CD4-positive, alpha-beta T cell treated with Interleukin-15 for 4 hours (primary cell): ENCODE data around the gene NUSAP1.
A peak's percentile ranks its signal among the peaks of the same experiment; 100 is the strongest.
"Not testable (repeated sequence)": the region's sequence is repeated elsewhere in the genome, so short reads cannot be mapped to it uniquely, and the experiment has no call there.

Experiments
- DNase-seq: peaks from one replicate; pipeline ENCODE4 v3.0.0-alpha.2; 2020; ENCODE audit warnings: low spot score

The NUSAP1 gene, protein sequence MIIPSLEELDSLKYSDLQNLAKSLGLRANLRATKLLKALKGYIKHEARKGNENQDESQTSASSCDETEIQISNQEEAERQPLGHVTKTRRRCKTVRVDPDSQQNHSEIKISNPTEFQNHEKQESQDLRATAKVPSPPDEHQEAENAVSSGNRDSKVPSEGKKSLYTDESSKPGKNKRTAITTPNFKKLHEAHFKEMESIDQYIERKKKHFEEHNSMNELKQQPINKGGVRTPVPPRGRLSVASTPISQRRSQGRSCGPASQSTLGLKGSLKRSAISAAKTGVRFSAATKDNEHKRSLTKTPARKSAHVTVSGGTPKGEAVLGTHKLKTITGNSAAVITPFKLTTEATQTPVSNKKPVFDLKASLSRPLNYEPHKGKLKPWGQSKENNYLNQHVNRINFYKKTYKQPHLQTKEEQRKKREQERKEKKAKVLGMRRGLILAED

DNA sequence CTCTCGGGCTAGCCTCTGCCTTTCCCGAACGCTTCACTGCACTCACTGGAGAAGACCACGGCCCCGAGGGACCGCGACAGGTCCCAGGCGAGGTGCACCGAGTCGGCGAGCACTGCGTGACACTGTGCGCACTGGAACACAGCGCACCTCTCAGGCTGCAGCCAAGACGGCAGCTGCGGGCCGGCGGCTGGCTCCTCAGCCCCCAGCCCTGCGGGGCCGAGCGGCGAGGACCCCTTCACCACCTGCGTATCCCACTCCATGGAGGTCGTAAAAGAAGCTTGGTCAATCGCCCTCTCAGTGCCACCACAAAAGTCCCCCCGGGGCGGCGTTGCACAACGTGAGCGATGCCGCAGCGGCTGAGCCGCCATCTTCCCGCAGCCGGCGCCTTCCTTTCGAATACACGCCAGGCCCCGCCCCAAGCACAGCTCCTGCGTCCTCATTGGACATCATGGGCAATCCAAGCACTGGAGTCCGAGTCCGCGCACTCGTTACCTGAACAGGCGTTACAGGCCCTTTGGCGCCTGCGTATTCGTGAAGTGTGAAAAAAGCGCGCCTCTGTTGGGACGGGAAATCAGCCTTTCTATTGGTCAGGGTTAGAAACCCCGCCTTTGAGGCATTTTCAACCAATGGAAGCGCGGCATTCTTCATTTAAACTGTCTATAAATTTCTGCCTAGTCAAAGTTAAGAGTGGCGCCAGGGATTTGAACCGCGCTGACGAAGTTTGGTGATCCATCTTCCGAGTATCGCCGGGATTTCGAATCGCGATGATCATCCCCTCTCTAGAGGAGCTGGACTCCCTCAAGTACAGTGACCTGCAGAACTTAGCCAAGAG is at the start of gene NUSAP1, which contains the start of gene OIP5:
Gene NUSAP1 (plus strand): TSS at position 688 of the 832 bp plus-strand sequence. CDS start 77 bp downstream, at position 765.
Gene OIP5 (minus strand): TSS at position 398 of the 832 bp plus-strand sequence. CDS start 30 bp downstream, at position 368.
- peak; percentile 99 for DNase-seq

DNA sequence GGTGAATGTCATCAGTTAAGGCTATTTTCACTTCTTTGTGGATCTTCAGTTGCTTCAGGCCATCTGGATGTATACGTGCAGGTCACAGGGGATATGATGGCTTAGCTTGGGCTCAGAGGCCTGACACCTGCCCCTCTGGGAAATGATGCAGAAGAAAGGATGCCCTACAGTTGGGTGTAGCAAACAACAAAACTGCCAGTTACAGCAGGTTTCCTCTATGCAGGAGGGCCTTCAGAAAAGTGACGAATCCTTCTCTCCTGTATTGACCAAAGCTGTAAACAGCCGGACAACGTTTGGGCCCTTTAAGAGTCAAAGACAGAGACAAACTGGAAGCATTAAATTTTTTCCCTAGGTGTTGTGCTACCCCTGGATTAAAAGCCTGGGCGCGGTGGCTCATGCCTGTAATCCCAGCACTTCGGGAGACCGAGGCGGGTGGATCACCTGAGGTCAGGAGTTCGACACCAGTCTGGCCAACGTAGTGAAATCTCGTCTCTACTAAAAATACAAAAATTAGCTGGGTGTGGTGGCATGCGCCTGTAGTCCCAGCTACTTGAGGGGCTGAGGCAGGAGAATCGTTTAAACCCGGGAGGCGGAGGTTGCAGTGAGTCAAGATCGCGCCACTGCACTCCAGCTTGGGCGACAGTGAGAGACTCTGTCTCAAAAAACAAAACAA is 49.6 kb upstream of the NUSAP1 start:
- not testable (repeated sequence) for DNase-seq

DNA sequence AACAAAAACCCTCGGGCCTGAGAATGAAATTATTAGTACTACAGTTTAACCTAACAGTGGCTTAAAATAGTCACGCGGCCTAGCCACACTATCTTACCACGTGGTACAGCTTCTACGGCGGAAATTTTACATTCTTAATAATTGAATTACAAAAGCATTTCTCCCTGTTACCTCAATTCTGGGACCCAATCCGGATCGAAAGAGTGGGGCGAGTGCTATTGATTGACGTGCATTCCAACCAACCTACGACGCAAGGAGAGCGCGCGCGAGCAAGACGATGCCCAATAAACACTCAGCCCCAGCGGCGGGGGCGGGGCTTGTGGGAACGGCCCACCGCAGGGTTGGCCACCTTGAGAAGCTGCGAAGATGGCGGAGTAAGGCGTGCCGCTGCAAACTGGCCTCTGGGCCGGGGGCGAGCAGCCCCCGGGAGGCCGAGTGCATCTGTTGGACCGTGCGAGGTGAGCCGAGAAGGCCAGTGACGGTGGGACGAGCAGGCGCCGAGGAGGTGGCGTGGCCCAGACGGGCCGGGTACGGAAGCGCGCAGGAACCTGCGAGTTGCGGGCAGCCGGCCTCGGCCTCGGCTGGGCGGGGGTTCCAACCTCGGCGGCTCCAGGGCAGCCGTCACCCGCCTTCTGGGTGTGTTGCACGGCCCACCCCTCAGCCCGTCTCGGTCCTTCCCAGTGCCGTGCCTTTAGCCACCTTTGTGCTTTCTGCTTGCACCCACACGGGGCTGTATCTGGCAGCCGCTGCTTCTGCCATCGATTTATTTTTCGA is 48.8 kb upstream of the NUSAP1 start:
- peak; percentile 99 for DNase-seq

DNA sequence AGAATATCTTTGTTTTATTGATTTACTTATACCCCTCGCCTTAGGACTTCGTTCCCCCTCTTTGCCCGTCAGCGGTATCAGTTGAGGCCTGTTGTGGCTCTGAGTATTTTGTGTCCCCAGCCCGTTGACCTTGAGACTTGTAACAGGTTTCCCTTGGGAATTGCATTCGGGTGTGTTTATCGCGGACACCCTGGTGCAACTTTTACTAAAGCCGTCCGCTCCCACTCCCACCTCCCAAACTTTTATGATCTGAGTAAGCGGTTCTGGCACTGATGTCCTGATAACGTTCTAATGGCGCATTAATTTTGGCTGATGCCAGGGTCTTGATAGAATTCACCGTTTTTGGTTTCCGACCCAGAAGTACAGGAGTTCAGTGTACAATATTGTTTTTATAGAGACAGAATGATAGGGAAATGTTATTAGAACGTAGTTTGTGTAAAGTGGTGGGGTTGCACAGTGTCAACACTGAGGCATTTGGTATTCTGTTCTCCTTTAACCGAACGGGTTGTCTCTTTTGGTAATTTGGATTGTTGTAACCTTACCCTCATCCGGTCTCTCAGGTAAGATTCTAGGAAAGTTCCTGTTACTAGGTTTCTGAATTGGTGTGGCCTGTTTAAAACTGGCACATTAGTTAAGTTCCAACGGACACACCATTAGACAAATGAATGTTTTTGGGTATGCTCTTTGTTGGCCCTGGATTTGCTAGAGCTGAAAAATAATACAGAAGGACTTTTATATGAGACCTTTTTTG is 48.1 kb upstream of the NUSAP1 start:
- peak; percentile 53 for DNase-seq

DNA sequence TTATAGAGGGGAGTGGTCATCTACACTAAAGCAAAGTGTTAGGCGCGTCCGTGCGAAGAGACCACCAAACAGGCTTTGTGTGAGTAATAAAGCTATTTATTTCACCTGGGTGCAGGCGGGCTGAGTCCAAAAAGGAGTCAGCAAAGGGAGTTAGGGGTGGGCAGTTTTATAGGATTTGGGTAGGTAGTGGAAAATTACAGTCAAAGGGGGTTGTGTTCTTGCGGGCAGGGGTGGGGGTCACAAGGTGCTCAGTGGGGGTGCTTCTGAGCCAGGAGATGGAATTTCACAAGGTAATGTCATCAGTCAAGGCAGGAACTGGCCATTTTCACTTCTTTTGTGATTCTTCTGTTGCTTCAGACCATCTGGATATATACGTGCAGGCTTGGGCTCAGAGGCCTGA is 47.4 kb upstream of the NUSAP1 start:
- no peak for DNase-seq

DNA sequence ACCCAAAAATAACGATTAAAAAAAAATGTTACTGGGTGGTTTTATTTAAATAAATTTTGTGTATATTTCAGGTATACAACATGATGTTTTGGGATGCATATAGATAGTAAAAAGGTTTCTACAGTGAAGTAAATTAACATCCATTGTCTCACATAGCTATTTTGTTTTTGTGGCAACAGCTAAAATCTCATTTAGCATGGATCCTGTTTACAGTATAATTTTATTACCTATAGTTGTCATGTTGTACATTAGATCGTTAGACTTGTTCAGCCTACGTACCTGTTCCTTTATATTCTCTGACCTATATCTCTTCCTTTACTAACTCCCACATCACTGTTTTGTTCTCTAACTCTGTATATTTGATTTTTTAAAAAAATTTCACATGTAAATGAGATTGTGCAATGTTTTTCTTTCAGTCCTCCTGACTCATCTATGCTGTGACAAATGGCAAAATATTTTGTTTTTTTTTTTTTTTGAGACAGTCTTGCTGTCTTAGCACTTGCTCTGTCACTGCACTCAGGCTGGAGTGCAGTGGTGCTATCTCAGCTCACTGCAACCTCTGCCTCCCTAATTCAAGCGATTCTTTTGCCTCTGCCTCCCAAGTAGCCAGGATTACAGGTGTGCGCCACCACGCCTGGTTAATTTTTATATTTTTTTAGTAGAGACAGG is 45.9 kb upstream of the NUSAP1 start:
- DNase-seq, result no peak

DNA sequence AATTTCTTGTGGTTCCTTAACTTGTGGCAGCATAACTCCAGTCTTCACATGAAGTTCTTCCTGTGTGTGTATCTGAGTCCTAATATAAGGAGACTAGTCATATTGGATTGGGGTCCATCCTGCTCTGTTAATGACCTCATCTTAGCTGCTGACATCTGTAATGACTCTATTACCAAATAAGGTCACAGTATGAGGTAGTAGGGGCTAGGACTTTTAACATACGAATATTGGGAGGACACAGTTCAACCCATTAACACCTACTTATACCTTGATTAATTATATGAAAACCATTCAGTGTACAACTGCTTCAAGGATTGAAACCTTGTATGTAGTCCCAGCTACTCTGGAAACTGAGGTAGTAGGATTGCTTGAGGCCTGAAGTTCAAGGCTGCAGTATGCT is 44.2 kb upstream of the NUSAP1 start:
- DNase-seq, result no peak

DNA sequence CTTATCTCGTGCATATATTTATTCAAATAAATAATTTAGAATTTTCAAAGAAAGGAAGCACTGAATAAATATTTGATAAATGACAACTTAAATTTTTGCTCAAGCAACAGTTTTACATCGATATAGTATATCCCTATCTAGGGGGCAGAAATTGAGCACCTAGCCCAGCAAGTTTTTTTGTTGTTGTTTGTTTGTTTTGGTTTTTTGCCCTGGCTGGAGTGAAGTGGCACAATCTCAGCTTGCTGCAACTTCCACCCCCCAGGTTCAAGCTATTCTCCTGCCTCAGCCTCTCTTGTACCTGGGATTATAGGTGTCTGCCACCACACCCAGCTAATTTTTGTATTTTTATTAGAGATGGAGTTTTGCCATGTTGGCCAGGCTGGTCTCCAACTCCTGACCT is 42.7 kb upstream of the NUSAP1 start:
- DNase-seq, result no peak

DNA sequence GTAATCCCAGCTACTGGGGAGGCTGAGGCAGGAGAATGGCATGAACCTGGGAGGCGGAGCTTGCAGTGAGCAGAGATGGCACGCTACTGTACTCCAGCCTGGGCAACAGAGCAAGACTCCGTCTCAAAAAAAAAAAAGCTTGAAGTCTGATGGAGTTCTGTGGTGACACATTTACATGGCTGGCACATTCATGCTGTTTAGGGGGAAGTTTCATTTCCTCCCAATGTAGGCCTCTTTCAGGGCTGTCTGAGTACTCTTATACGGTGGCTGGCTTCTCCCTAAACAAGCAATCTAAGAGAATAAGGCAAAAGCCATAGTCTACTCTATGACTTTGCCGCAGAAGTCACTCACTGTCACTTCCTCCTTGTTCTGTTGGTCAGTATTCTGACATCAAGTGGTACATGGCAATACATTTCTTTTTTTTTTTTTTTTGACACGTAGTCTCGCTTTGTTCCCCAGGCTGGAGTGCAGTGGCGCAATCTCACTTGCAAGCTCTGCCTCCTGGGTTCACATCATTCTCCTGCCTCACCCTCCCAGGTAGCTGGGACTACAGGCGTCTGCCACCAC is 41.5 kb upstream of the NUSAP1 start:
- DNase-seq, result no peak

DNA sequence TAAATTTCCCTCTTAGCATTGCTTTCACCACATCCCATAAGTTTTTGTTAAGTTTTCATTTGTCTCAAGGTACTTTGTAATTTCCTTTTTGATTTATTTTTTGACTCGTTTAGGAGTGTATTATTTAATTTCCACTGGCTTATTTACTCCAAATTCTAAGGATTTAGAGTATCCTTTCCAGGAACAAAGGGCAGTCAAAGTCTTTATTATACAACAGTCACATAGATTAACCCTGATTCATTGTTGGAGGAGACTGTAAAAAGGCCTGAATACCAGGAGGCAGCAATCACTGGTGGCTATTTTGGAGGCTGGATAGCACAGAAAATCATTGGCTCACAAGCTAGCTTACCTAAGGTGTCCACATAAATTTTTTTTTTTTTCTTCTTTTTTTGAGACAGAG is 40.2 kb upstream of the NUSAP1 start:
- no peak for DNase-seq

DNA sequence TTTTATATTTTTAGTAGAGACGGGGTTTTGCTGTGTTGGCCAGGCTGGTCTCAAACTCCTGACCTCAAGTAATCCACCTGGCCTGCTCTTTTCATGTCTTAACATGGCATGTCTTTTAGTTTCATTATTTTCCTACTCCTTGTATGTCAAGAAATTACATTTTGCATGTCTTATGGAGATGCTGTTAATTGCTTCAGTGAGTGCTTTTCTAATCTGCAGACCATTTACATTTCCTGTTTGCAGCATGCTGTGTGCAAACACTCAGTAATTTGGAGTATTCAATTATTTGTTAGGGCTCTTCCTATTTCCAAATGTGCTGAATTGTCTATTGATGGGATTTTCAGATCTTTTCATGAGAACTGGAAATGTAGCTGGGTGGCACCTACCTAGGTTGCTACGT is 31.5 kb upstream of the NUSAP1 start:
- not testable (repeated sequence) for DNase-seq

DNA sequence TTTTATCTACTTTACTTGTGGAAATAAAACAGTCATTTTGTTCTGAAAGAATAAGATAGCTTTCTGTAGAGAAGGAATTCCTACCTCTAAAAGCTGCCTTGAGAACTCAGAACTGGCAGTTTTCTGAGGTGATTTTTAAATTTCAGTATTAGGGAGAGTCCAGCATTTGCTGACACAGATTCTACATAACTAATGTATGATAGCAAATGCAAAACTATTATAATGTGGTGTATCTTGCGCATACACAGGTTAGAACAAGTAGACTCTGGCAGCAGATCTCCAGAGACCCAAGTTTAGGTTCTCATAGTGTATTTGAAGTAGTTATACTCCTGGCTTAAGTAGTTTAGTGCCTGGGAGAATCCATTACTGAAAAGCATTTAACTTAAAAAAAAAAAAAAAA is 31.1 kb upstream of the NUSAP1 start:
- DNase-seq, result no peak

DNA sequence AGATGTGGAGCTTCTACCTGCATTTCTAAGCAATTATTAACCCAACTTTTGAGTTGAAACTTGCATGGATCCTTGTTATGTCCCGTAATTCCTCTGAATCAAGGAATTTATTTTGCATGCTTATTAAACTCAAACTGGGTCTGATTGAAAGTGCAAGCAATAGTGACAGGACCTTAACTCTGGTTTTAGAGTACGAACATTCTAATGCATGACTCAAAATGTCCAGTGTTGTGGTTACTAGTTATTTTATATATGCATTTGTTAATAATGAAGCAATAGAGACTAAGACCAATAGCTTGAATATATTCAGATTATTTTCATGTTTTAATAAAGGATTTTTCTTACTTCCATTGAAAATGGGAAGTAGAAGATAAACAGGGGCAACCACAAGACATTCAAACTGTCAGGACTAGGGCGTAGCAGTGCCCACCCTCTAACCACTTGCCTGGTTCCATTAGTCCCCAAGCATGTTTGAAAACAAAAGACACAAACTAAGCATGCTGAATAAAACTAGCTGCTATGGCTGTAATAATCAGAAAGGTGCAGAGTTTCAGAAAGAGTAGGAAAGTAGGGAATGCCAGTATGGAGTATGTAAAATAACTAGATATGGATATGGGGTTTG is 28.4 kb upstream of the NUSAP1 start:
- DNase-seq, result no peak

DNA sequence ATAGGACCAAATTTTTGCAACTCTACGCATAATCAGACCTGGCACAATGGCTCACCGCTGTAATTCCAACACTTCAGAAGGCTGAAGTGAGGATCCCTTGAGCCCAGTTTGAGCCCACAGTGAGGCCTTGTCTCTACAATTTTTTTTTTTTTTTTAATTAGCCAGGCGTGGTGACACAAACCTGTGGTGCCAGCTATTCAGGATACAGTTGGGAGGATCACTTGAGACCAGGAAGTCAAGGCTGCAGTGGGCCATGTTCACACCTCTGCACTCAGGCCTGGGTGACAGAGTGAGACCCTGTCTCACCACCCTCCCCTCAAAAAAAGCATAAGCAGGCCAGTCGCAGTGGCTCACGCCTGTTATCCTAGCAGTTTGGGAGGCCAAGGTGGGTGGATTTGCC is 25.0 kb upstream of the NUSAP1 start:
- no peak for DNase-seq

DNA sequence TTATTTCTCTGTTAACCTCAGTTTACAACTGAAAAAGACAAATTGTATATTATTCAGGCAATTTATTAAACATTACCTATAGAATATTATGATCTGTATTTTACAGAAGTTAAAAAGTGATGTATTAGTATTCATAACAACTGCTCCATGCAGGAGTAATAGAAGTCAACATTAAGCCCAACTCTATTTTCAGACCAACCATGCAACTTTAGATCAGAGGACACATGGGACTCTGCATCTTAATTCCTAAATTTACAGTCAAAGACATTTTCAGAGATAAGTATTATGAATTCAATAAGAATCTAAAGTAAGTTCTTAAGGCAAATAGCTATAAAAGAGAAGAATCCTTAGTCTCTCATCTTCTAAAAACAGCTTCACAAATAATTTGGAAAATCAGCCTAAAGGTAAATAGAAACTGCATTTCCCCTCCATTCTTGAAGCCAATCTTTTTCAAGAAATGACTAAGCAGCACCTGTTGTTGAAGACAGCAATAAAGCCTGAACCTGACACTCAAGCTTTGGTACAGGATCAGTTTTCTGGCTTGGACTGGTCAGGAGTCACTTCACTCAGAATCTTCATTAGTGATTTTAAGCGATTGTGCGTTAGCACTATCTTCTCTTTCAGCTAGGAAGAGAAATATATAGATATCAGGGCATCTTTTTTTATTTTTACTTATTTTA is 23.3 kb upstream of the NUSAP1 start:
- DNase-seq, result no peak

DNA sequence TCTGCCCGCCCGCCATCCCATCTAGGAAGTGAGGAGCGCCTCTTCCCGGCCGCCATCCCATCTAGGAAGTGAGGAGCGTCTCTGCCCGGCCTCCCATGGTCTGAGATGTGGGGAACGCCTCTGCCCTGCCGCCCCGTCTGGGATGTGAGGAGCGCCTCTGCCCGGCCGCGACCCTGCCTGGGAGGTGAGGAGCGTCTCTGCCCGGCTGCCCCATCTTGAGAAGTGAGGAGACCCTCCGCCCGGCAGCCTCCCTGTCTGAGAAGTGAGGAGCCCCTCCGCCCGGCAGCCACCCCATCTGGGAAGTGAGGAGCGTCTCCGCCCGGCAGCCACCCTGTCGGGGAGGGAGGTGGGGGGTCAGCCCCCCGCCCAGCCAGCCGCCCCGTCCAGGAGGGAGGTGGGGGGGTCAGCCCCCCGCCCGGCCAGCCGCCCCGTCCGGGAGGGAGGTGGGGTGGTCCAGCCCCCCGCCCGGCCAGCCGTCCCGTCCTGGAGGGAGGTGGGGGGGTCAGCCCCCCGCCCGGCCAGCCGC is 11.8 kb upstream of the NUSAP1 start:
- DNase-seq, result not testable (repeated sequence)

DNA sequence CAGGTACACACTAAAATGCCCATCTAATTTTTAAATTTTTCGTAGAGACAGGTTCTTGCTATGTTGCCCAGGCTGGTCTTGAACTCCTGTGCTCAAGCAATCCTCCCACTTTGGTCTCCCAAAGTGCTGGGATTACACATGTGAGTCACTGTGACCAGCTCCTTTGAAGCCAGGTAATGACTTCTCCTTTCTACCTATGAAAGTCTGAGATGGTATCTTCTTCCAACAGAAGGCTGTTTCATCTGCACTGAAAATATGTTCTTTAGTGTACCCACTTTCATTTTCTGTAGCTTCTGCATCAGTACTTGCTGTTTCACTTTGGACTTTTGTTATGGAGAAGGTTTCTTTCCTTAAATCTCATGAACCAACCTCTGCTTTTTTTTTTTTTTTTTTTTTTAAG is 9.1 kb upstream of the NUSAP1 start:
- DNase-seq, result no peak

DNA sequence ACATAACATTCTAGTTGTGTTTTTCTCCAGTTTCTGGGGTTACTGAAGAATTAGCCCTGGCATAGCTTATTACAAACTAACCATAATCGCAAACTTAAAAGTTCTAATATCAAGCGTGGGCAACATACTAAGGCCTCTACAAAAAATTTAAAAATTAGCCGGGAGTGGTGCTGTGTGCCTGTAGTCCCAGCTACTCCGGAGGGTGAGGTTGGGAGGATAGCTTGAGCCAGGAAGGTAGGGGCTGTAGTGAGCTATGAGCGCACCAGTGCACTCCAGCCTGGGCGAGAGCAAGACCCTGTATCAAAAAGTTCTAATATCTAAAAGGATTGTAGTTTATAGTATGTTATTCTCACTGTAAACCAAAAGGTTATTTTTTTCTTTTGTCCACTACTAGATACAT is 1.4 kb upstream of the NUSAP1 start:
- DNase-seq, result no peak

DNA sequence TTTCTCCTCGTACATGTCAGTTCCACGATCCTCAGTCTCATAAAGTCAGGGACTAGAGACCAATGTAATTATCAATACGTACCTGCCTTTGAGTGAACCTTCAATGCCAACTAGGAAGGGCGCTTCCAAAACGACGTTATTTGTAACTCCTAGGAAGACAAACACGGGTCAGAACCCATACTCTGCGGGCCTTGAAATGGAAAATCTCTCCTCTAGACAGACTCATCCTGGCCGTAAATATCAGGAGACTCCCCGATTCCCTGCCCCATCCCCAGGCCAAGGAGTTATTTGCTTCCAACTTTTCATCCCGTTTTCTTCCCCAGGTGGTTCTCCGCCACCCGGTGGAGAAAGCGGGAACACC is 868 bp upstream of the NUSAP1 start:
- no peak for DNase-seq
